GM23248 (cell line): ENCODE measurements around the gene SLC25A33. TPM values are rescaled to one million over a fixed set of nuclear protein-coding genes. Genes with fewer than 3 reads are reported as not detected.

Experiments
- DNase-seq: peaks from one replicate; pipeline ENCODE4 v3.0.0-alpha.2; 2015
- H2AFZ ChIP-seq: fragments of 200-600 bp; sonication (generic); 2 replicates; pipeline ENCODE4 v1.6.1; 2016; ENCODE audit warnings: antibody characterized with exemption
- H3F3A ChIP-seq: fragments of 200-600 bp; sonication (generic); 2 replicates; pipeline ENCODE4 v1.6.1; 2016; ENCODE audit warnings: mild to moderate bottlenecking, antibody characterized with exemption, mixed run types; ENCODE audit not compliant: insufficient read depth
- H3K27ac ChIP-seq: fragments of 200-600 bp; sonication (generic); 2 replicates; pipeline ENCODE4 v1.5.1; 2016; ENCODE audit warnings: mild to moderate bottlenecking
- H3K27me3 ChIP-seq: fragments of 200-600 bp; sonication (generic); replicated peaks from 2 replicates; pipeline ENCODE4 v1.6.1; 2016; ENCODE audit warnings: mild to moderate bottlenecking; ENCODE audit not compliant: insufficient read depth
- H3K36me3 ChIP-seq: fragments of 200-600 bp; sonication (generic); 2 replicates; pipeline ENCODE4 v1.6.1; 2016; ENCODE audit warnings: low read depth, mild to moderate bottlenecking
- H3K4me1 ChIP-seq: fragments of 200-600 bp; sonication (generic); 2 replicates; pipeline ENCODE4 v1.6.1; 2016; ENCODE audit warnings: mild to moderate bottlenecking; ENCODE audit not compliant: insufficient read depth
- H3K4me2 ChIP-seq: fragments of 200-600 bp; sonication (generic); one replicate; pipeline ENCODE4 v1.6.1; 2016; ENCODE audit warnings: mild to moderate bottlenecking; ENCODE audit not compliant: unreplicated experiment
- H3K4me3 ChIP-seq: fragments of 200-600 bp; sonication (generic); 2 replicates; pipeline ENCODE4 v1.5.1; 2016; ENCODE audit warnings: mild to moderate bottlenecking
- H3K79me2 ChIP-seq: fragments of 200-600 bp; sonication (generic); 2 replicates; pipeline ENCODE4 v1.6.1; 2016; ENCODE audit warnings: mild to moderate bottlenecking; ENCODE audit not compliant: insufficient read depth
- H3K9ac ChIP-seq: fragments of 200-600 bp; sonication (generic); 2 replicates; pipeline ENCODE4 v1.6.1; 2016; ENCODE audit warnings: mild to moderate bottlenecking
- H3K9me2 ChIP-seq: fragments of 200-600 bp; sonication (generic); 2 replicates; pipeline ENCODE4 v1.6.1; 2016; ENCODE audit warnings: mixed run types, mild to moderate bottlenecking, moderate library complexity; ENCODE audit not compliant: insufficient read depth
- H3K9me3 ChIP-seq: fragments of 200-600 bp; sonication (generic); one replicate; pipeline ENCODE4 v1.6.1; 2017; ENCODE audit warnings: low read depth
- H4K20me1 ChIP-seq: fragments of 200-600 bp; sonication (generic); 2 replicates; pipeline ENCODE4 v1.6.0; 2016; ENCODE audit not compliant: insufficient read depth
- EZH2 ChIP-seq: fragments of 200-600 bp; sonication (generic); IDR thresholded peaks from 2 replicates; pipeline ENCODE4 v1.6.1; 2018; ENCODE audit warnings: antibody characterized with exemption, mild to moderate bottlenecking; ENCODE audit not compliant: insufficient read depth, poor library complexity, severe bottlenecking
- EZH2phosphoT487 ChIP-seq: fragments of 200-600 bp; sonication (generic); IDR thresholded peaks from 2 replicates; pipeline ENCODE4 v1.6.1; 2018; ENCODE audit warnings: antibody characterized with exemption, moderate library complexity, mild to moderate bottlenecking, low read depth; ENCODE audit not compliant: insufficient read depth
- WGBS, 2 experiments: methylation state at CpG; one replicate each; pipeline ENCODE4 v1.1.6; 2015 to 2017; ENCODE audit warnings: low lambda C conversion rate in 2 of 2, low coverage in 1 of 2; ENCODE audit errors: missing lambda C conversion rate in 2 of 2; 5-methylcytosine and 5-hydroxymethylcytosine counted together
- in situ Hi-C: fragments of 300-500 bp; cut with MboI; formaldehyde crosslinking; loops from 2 replicates; pipeline ENCODE4 v1.15.0; 2020
- polyA plus RNA-seq: library from polyadenylated mRNA; unstranded; fragments of >200 nt; fragmentation: Nextera tagmentation; extraction: Ambion mirVana; gene quantifications from 2 replicates; pipeline ENCODE4 v1.2.1, GENCODE V29; 2016
- total RNA-seq: library from RNA; depleted of rRNA; stranded (reverse); fragments of >200 nt; shearing (Covaris generic); gene quantifications from 2 replicates; pipeline ENCODE4 v1.2.3, GENCODE V29; 2014

Gene SLC25A33
- total and polyA plus RNA-seq, 2 experiments from 2014 or later, result 4.2 to 5.8 TPM

DNA sequence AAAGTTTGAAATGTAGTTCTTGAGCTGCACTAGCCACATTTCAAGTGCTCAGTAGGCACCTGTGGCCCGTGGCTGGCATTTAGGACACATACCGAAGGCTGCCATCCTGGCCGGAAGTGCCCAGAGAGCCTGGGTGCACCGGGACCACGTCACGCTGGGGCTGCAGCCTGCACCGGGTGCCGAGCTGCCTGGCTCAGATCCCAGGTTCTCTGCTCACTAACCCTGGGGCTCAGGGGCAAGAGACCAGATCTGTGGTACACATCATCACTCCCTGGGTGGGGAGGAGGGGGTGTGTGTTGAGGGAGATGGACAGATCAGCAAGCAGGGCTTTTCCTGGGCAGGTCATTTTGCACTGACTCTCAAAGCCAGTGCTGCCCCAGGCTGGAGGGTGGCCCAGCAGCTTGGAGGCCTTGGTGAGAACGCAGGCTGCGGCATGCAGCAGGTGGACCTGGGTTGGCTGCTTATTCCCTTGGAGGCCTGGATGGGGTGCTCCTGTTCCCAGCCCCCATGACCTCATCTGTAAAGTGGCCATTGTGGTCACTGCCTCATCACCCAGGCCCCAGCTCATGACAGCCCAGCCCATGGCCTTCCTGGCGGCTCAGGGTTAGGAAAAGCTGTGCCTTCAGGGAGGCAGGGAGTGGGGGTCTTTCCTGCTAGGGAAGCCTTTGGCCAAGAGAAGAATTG lies 73.0 kb downstream of the SLC25A33 start:
- TF ChIP-seq EZH2, result no peak
- no peak for TF ChIP-seq EZH2phosphoT487

DNA sequence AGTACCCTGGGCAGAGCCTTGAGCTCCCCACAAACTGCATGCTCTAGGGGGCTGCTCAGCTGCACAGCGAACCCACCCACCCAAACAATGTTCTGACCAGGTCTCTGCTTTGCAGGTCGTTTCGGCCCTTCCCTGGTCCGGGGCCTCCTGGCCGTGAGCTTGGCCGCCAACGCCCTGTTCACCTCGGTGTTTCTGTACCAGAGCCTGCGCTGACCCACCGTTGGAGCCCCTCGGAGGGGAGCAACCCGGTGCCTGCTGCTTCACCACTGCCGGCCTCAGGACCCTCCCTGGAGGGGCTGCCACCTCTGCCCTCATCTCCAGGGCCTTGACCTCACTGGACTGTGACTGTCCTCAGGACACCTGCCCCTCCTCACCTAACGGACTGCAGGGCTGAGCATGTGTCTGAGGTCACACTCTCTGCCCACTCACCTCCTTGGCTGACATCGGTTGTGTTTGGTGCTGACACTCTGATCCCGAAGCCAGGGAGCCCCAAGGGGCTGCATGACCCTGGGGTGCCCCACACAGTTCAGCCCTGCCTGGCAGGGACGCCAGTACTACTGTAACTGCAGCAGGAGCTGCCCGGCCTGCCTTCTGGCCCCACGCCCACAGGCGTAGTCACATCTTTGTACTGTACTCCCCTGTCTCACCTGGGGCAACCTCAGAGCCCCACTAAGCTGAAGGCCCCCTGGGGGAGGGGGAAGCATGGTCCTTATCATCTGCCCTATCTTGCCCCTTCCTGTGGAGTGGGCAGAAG lies 73.8 kb downstream of the SLC25A33 start:
- H3K79me2 ChIP-seq, result no peaks in the 10 kb centered on the region

More for the DNA sequence above, 73.0 kb downstream of the SLC25A33 start:
- Histone ChIP-seq H2AFZ (no peak overlapping the region), H4K20me1 (no peaks in the 10 kb centered on the region), H3K9me2 (no peaks in the 10 kb centered on the region), H3K79me2 (no peaks in the 10 kb centered on the region), H3K9ac (no peak overlapping the region), H3K9me3 (no peaks in the 10 kb centered on the region), H3F3A (no peaks in the 10 kb centered on the region), H3K36me3 (no peaks in the 10 kb centered on the region), H3K4me3 (no peak overlapping the region), H3K27ac (no peak overlapping the region), H3K4me2 (no peak overlapping the region), H3K4me1 (no peaks in the 10 kb centered on the region), H3K27me3 (no peaks in the 10 kb centered on the region)
- DNase-seq, result no peak
- in situ Hi-C loops, result no loop called here
- WGBS, 2 experiments, result 76 to 89% methylated on average over 10 to 11 of the region's 11 CpGs

GRCh38 chr1:9613625-9614299 lies 74.5 kb downstream of the SLC25A33 start:
- Histone ChIP-seq H2AFZ (no peak overlapping the region), H3K27ac (no peak overlapping the region), H3K9ac (no peak overlapping the region), H3K36me3 (no peaks in the 10 kb centered on the region), H4K20me1 (no peaks in the 10 kb centered on the region), H3K9me3 (no peaks in the 10 kb centered on the region), H3K79me2 (no peaks in the 10 kb centered on the region), H3K9me2 (no peaks in the 10 kb centered on the region), H3K27me3 (no peaks in the 10 kb centered on the region), H3K4me2 (no peak overlapping the region), H3F3A (no peaks in the 10 kb centered on the region), H3K4me1 (no peaks in the 10 kb centered on the region), H3K4me3 (no peak overlapping the region)
- no peak for TF ChIP-seq EZH2
- DNase-seq, result no peak
- in situ Hi-C loops, result no loop called here
- 88 to 90% methylated on average over 14 to 17 of the region's 17 CpGs for WGBS, 2 experiments

More for the DNA sequence above, 73.8 kb downstream of the SLC25A33 start:
- no peak overlapping the region for H2AFZ ChIP-seq
- no peaks in the 10 kb centered on the region for H3K27me3 ChIP-seq
- in situ Hi-C loops, result no loop called here
- no peaks in the 10 kb centered on the region for H4K20me1 ChIP-seq
- DNase-seq, result no peak
- no peak overlapping the region for H3K4me2 ChIP-seq
- no peak overlapping the region for H3K27ac ChIP-seq
- H3K4me1 ChIP-seq, result no peaks in the 10 kb centered on the region
- no peaks in the 10 kb centered on the region for H3K9me3 ChIP-seq
- TF ChIP-seq EZH2 (no peak), EZH2phosphoT487 (no peak)
- 90 to 94% methylated on average over 18 to 20 of the region's 20 CpGs for WGBS, 2 experiments
- no peaks in the 10 kb centered on the region for H3F3A ChIP-seq
- no peak overlapping the region for H3K9ac ChIP-seq
- H3K36me3 ChIP-seq, result no peaks in the 10 kb centered on the region
- no peak overlapping the region for H3K4me3 ChIP-seq
- no peaks in the 10 kb centered on the region for H3K9me2 ChIP-seq

DNA sequence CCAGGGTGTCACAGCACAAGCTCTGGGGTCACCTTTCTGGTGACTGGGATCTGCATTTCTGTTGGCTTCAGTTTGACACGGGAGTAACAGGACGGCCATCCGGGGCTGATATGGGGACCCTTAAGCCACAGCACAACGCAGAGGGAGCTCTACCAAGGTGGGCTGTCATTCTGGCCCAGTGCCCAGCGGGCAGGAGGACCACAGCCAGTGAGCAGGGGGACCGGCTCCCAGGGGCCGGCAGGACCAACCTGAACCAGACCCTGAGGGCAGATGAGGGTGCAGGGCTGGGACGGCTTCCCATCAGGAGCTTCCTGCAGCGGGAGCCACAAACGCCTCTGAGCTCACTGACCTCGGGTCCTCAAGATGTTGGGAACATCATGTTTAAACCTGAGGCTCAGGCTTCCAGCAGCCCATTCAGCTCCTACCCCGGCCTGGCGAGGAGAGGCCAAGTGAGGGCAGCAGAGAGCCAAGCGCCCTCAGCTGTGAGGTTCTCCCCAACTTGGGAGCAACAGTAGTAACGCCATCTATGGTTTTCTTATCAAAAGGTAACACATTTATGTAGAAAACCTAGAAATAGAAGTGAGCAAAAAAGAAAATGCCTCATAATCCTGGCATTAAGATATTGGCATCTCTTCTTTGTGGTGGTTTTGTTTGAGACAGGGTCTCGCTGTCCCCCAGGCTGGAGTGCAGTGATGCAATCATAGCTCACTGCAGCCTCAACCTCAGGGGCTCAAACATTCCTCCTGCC lies 76.2 kb downstream of the SLC25A33 start:
- no peaks in the 10 kb centered on the region for H4K20me1 ChIP-seq
- H3K9ac ChIP-seq, result no peak overlapping the region
- H3K27me3 ChIP-seq, result no peaks in the 10 kb centered on the region
- peak; percentile 75 for DNase-seq
- H2AFZ ChIP-seq, result no peak overlapping the region
- TF ChIP-seq EZH2phosphoT487 (no peak), EZH2 (no peak)
- H3K4me2 ChIP-seq, result no peak overlapping the region
- 43 to 48% methylated on average over 15 to 16 of the region's 16 CpGs for WGBS, 2 experiments
- no peaks in the 10 kb centered on the region for H3K9me2 ChIP-seq
- H3F3A ChIP-seq, result no peaks in the 10 kb centered on the region
- H3K79me2 ChIP-seq, result no peaks in the 10 kb centered on the region
- in situ Hi-C loops, result no loop called here
- no peak overlapping the region for H3K27ac ChIP-seq
- no peaks in the 10 kb centered on the region for H3K9me3 ChIP-seq
- H3K4me3 ChIP-seq, result no peak overlapping the region
- no peaks in the 10 kb centered on the region for H3K36me3 ChIP-seq
- H3K4me1 ChIP-seq, result no peaks in the 10 kb centered on the region
